ENCODE data around the gene AUTS2. TPM values are rescaled to one million over a fixed set of nuclear protein-coding genes. Genes with fewer than 3 reads are reported as not detected.
A peak's percentile ranks its signal among the peaks of the same experiment; 100 is the strongest.

Gene AUTS2
- total and polyA plus RNA-seq, 10 of the 15 experiments (the other 5 are each of a cell fraction or from before 2014, with no cell fraction given): 6.4 to 55.6 (median 21.6) TPM

DNA sequence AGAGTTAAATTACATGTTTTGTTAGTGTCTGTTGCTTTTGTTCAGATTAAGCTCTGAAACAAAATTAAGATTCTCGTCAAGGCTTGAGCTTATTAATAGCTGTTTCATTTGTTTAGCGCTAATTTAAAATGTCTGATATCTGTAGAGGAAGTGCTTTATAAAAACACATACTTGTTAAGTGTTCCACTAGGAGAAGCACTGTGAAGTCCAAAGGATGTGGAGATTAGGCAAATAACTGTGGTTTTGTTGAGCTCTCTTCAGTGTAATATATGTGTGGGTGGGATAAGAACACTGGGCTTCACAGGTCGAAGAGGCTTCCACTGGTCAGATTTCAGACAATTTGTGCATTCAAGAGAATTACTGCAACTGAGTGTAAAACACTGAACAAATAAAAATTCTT lies 242.0 kb downstream of the AUTS2 start (continued):
- TF ChIP-seq ESRRA (IDR thresholded peaks at IDR 0.05; ENCODE audit: low read length) (no peak), YBX1 (IDR thresholded peaks at IDR 0.05) (no peak), ZNF207 (IDR thresholded peaks at IDR 0.05; ENCODE audit: borderline replicate concordance) (no peak), RAD21 (IDR thresholded peaks at IDR 0.05; ENCODE audit: insufficient read depth, low read depth, low read length) (no peak), CEBPZ (IDR thresholded peaks at IDR 0.05; ENCODE audit: low read depth, low read length) (no peak), SMAD5 (IDR thresholded peaks at IDR 0.05; ENCODE audit: low read depth) (no peak), ZNF24 (IDR thresholded peaks at IDR 0.05) (no peak), STAT1 (conservative IDR thresholded peaks at IDR 0.05) (no peak), TARDBP (IDR thresholded peaks at IDR 0.05; ENCODE audit: borderline replicate concordance) (no peak), CREB1 (IDR thresholded peaks at IDR 0.05; ENCODE audit: low read depth) (no peak), MYB (IDR thresholded peaks at IDR 0.05; ENCODE audit: borderline replicate concordance, low read depth, low read length) (no peak), SIX5 (IDR thresholded peaks at IDR 0.05; ENCODE audit: low read depth, low read length, severe bottlenecking) (no peak), SIN3A (IDR thresholded peaks at IDR 0.05; ENCODE audit: low read depth, low read length) (no peak), RUNX3 (IDR thresholded peaks at IDR 0.05; ENCODE audit: low read length) (peak; percentile 89), TCF3 (IDR thresholded peaks at IDR 0.05; ENCODE audit: borderline replicate concordance, insufficient read depth, low read depth, low read length) (no peak), NFXL1 (IDR thresholded peaks at IDR 0.05; ENCODE audit: borderline replicate concordance) (no peak), MXI1 (IDR thresholded peaks at IDR 0.05; ENCODE audit: low read depth, low read length) (no peak), ZNF384 (IDR thresholded peaks at IDR 0.05; ENCODE audit: borderline replicate concordance, low read depth, low read length) (no peak), ATF2 (IDR thresholded peaks at IDR 0.05; ENCODE audit: low read length) (0 out of 2 replicates have a peak, but pooled peaks have one; percentile 7), CHD2 (IDR thresholded peaks at IDR 0.05; ENCODE audit: borderline replicate concordance, low read depth, low read length) (no peak), ZBED1 (IDR thresholded peaks at IDR 0.05; ENCODE audit: borderline replicate concordance) (no peak), BACH1 (IDR thresholded peaks at IDR 0.05; ENCODE audit: borderline replicate concordance) (no peak), ETV6 (conservative IDR thresholded peaks at IDR 0.05 in 1 of 2, IDR thresholded peaks at IDR 0.05 in 1 of 2; ENCODE audit: borderline replicate concordance in 1 of 2, low read depth in 1 of 2) (no peak), NR2F1 (conservative IDR thresholded peaks at IDR 0.05) (no peak), MEF2A (IDR thresholded peaks at IDR 0.05; ENCODE audit: insufficient read depth, low read depth, low read length) (no peak)
- TF ChIP-seq, protein P1, sequence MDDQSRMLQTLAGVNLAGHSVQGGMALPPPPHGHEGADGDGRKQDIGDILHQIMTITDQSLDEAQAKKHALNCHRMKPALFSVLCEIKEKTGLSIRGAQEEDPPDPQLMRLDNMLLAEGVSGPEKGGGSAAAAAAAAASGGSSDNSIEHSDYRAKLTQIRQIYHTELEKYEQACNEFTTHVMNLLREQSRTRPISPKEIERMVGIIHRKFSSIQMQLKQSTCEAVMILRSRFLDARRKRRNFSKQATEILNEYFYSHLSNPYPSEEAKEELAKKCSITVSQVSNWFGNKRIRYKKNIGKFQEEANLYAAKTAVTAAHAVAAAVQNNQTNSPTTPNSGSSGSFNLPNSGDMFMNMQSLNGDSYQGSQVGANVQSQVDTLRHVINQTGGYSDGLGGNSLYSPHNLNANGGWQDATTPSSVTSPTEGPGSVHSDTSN (IDR thresholded peaks at IDR 0.05; ENCODE audit: insufficient replicate concordance, low read depth, low read length): no peak
- TF ChIP-seq, protein P2, sequence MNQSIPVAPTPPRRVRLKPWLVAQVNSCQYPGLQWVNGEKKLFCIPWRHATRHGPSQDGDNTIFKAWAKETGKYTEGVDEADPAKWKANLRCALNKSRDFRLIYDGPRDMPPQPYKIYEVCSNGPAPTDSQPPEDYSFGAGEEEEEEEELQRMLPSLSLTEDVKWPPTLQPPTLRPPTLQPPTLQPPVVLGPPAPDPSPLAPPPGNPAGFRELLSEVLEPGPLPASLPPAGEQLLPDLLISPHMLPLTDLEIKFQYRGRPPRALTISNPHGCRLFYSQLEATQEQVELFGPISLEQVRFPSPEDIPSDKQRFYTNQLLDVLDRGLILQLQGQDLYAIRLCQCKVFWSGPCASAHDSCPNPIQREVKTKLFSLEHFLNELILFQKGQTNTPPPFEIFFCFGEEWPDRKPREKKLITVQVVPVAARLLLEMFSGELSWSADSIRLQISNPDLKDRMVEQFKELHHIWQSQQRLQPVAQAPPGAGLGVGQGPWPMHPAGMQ (IDR thresholded peaks at IDR 0.05; ENCODE audit: borderline replicate concordance): no peak

Data from GM12878 (cell line).